T1000 (cell line): ENCODE results near the gene TBC1D9B.

Experiments
- DNase-seq: peaks from one replicate; lab custom pipeline; 2025; ENCODE audit warnings: mixed read lengths; lab: John Stamatoyannopoulos, UW

Gene TBC1D9B

GRCh38 chr5:179906795-179907555 lies 722 bp downstream of the TBC1D9B start:
- no peak for DNase-seq

GRCh38 chr5:179906294-179906794 lies 1.4 kb downstream of the TBC1D9B start:
- no peak for DNase-seq

DNA sequence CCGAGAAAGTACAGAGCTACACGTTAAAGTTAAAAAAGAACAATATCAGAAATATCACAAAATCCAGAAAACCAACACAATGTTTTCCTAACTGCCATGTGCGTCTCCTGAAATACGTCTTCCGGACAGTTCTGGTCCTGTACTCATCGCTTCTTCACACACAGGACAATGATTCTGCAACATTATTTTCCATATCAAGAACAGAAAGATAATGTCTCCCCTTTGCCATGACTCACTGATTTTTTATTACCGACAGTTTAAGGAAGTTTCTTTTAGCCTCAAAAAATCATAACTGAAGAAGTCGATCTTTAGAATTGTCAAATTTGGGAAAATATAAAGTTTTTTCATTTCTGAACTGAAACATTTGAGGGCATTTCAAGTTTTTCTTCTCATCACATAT lies 2.5 kb downstream of the TBC1D9B start:
- no peak for DNase-seq

- DNase-seq = no peak
These were observed 3.1 kb downstream of the TBC1D9B start for GRCh38 chr5:179904463-179905160.

DNA sequence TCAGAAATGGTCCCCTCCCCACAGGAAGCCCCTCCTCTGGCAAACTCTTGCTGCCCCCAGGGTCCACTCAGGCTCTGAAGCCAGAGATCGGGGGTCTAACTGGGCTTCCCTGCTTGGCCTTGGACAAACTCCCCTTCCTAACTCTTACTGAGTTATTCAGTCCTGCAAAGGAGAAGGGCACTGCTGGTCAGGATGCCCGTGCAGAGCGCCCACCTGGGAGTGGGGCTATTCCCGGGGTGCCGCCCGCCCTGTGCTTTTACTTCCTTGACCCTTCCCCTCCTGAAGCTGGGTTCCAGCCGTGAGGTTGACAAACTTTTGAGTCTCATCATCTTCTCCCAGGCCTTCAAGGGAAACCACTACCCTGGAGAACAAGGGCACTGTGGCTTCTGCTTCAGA lies 4.9 kb downstream of the TBC1D9B start:
- no peak for DNase-seq

DNA sequence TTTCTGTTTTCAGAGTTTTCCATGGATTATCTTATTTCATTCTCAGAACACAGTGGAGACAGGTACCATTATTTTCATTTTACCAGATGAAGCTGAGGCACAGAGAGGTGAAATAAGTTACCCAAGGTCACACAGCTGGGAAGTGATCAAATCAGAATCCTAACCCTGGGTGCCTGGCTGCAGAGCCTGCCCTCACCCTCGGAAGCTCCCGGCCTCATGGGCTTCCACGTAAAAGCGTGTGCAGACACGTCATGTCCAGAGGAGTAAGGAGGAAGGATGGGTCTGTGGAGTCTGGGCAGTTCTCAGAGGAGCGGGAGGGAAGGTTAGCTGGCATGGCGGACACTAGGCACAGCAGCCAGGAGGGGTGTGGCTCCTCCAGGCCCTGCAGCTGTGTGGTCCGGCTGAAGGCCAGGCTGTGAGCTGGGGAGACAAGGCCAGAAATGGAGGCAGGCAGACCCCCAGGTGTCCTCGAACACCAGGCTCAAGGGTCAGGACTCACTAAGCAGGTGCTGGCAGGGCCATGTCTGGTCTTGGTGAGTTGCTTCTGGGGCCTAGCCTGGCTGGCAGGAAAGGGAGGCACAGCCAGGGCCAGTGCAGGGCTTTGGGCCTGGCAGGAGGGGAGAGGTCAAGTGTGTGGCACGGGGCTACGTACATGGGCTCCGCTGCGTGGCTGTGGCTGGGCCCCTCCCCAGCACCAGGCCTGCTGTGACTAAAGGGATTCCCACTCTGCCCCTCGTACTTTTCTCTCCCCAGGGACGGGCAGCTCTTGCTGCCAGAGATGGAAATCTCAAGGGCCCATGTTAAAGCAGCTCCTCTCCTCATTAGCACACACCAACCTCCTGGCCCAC lies 5.6 kb downstream of the TBC1D9B start:
- DNase-seq = no peak

DNA sequence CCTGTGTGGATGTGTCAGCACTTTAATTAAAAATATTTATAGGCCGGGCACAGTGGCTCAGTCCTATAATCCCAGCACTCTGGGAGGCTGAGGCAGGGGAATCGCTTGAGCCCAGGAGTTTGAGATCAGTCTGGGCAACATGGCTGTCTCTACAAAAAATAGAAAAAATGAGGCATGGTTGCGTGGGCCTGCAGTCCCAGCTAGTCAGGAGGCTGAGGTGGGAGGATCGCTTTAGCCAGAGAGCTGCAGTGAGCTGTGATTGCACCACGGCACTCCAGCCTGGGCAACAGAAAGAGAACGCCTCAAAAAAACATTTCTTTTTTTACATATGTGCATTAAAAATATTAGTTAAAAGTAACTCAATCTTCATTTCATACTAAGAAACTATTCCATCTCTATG lies 6.2 kb downstream of the TBC1D9B start:
- DNase-seq = no peak

DNA sequence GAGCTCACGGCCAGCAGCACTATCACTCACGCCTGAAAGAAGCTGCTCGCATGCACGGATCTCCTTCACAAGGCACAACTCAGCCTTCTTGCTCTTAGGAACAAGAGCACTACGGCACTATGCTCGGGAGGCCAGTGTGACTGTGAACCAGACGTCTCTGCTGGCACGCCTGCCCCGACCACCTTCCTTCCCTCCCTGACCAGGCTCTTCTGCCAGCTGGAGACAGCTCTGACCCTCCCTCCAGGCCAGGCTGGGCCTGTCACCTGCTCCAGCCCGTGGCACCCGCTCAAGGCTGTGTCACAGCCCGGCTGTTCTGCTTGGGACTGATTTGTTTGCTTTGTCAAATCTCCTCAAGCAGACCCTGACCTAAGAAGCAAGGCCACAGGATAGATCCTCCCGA lies 7.0 kb downstream of the TBC1D9B start:
- DNase-seq = no peak

DNA sequence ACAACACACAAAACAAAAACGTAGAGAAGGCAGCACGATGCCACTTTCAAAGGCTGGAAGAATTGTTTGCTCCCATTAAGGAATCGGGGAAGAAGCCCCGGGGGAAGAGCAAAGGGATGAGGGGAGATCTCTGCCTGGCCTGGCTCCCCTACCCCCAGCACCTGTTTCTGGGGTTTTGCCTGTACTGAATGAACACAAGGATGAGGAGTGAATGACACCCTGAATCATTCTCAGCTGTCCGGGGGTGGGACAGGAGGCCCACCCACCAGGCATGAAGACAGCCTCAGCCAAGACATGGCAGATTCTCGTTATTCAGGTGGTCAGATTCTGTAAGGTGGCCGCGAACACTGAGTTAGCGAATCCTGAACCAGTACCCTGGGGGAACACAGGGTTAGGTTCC lies 7.5 kb downstream of the TBC1D9B start:
- no peak for DNase-seq

GRCh38 chr5:179895861-179896260 lies 11.8 kb downstream of the TBC1D9B start:
- DNase-seq = no peak

- DNase-seq = no peak
These were observed 13.5 kb downstream of the TBC1D9B start for GRCh38 chr5:179893958-179894895.

GRCh38 chr5:179893076-179893957 lies 14.4 kb downstream of the TBC1D9B start:
- no peak for DNase-seq

GRCh38 chr5:179892255-179892654 lies 15.4 kb downstream of the TBC1D9B start:
- no peak for DNase-seq

- DNase-seq = no peak
These were observed 16.7 kb downstream of the TBC1D9B start for GRCh38 chr5:179890751-179891682.

GRCh38 chr5:179889885-179890284 lies 17.8 kb downstream of the TBC1D9B start:
- no peak for DNase-seq

- DNase-seq = no peak
These were observed 19.9 kb downstream of the TBC1D9B start for GRCh38 chr5:179887802-179888201.

- no peak for DNase-seq
These were observed 20.6 kb downstream of the TBC1D9B start for GRCh38 chr5:179887095-179887494.

GRCh38 chr5:179886190-179886911 lies 21.3 kb downstream of the TBC1D9B start:
- no peak for DNase-seq
